ENCODE data around the gene BRINP1.

BRINP1 gene

GRCh38 chr9:119368681-119369581 lies at the start of gene BRINP1:
BRINP1 (minus strand) TSS chr9:119369435; CDS start chr9:119313355, 56,080 bp downstream.
- no peak for DNase-seq (ENCODE audit: low read depth)

GRCh38 chr9:119418721-119419120 lies 49.5 kb upstream of the BRINP1 start:
- no peak for DNase-seq (ENCODE audit: low read depth)

GRCh38 chr9:119416793-119417192 lies 47.6 kb upstream of the BRINP1 start:
- DNase-seq (ENCODE audit: low read depth) = no peak

- DNase-seq (ENCODE audit: low read depth) = no peak
These were observed 43.2 kb upstream of the BRINP1 start for GRCh38 chr9:119412399-119412798.

GRCh38 chr9:119409552-119409951 lies 40.3 kb upstream of the BRINP1 start:
- no peak for DNase-seq (ENCODE audit: low read depth)

GRCh38 chr9:119400606-119401005 lies 31.4 kb upstream of the BRINP1 start:
- DNase-seq (ENCODE audit: low read depth) = no peak

GRCh38 chr9:119398350-119398749 lies 29.1 kb upstream of the BRINP1 start:
- no peak for DNase-seq (ENCODE audit: low read depth)

- DNase-seq (ENCODE audit: low read depth) = no peak
These were observed 22.6 kb upstream of the BRINP1 start for GRCh38 chr9:119391878-119392277.

- DNase-seq (ENCODE audit: low read depth) = no peak
These were observed 6.7 kb upstream of the BRINP1 start for GRCh38 chr9:119375892-119376291.

GRCh38 chr9:119372951-119373350 lies 3.7 kb upstream of the BRINP1 start:
- DNase-seq (ENCODE audit: low read depth) = no peak

GRCh38 chr9:119370816-119371215 lies 1.6 kb upstream of the BRINP1 start:
- DNase-seq (ENCODE audit: low read depth) = no peak

- no peak for DNase-seq (ENCODE audit: low read depth)
These were observed 588 bp upstream of the BRINP1 start for GRCh38 chr9:119369680-119370366.

- no peak for DNase-seq (ENCODE audit: low read depth)
These were observed 1.1 kb downstream of the BRINP1 start for GRCh38 chr9:119368179-119368578.

GRCh38 chr9:119367683-119368075 lies 1.6 kb downstream of the BRINP1 start:
- DNase-seq (ENCODE audit: low read depth) = no peak

- DNase-seq (ENCODE audit: low read depth) = no peak
These were observed 2.1 kb downstream of the BRINP1 start for GRCh38 chr9:119366909-119367682.

GRCh38 chr9:119365291-119366027 lies 3.8 kb downstream of the BRINP1 start:
- DNase-seq (ENCODE audit: low read depth) = no peak

- no peak for DNase-seq (ENCODE audit: low read depth)
These were observed 9.0 kb downstream of the BRINP1 start for GRCh38 chr9:119360237-119360636.

GRCh38 chr9:119357336-119358096 lies 11.7 kb downstream of the BRINP1 start:
- no peak for DNase-seq (ENCODE audit: low read depth)

GRCh38 chr9:119349351-119349825 lies 19.8 kb downstream of the BRINP1 start:
- no peak for DNase-seq (ENCODE audit: low read depth)

GRCh38 chr9:119343059-119343990 lies 25.9 kb downstream of the BRINP1 start:
- no peak for DNase-seq (ENCODE audit: low read depth)
